Thymus (tissue), 11 donors: ENCODE data around the gene FHIT. TPM values are rescaled to one million over a fixed set of nuclear protein-coding genes. Genes with fewer than 3 reads are reported as not detected.
A peak's percentile ranks its signal among the peaks of the same experiment; 100 is the strongest.

ENCODE experiments used
- DNase-seq, 9 donors: peaks; one replicate each; pipeline ENCODE4 v3.0.0-alpha.2; 2013; ENCODE audit warnings: low spot score in 9 of 9, low read depth in 6 of 9, missing footprints in 1 of 9
- H3K27ac ChIP-seq, 2 donors: one replicate each; pipeline ENCODE4 v1.5.1; 2013; ENCODE audit warnings: control low read depth in 1 of 2, low read depth in 1 of 2, low read length in 1 of 2, mild to moderate bottlenecking in 1 of 2, moderate library complexity in 1 of 2
- H3K27me3 ChIP-seq, 2 donors: one replicate each; pipeline ENCODE4 v1.5.1; 2013; ENCODE audit warnings: low read length in 1 of 2; ENCODE audit not compliant: control insufficient read depth in 2 of 2, insufficient read depth in 1 of 2
- H3K36me3 ChIP-seq, 2 donors: one replicate each; pipeline ENCODE4 v1.5.1; 2013; ENCODE audit warnings: low read length in 1 of 2, mild to moderate bottlenecking in 1 of 2, moderate library complexity in 1 of 2; ENCODE audit not compliant: control insufficient read depth in 2 of 2, insufficient read depth in 2 of 2
- H3K4me1 ChIP-seq, 2 donors: one replicate each; pipeline ENCODE4 v1.5.1; 2013; ENCODE audit warnings: low read length in 2 of 2; ENCODE audit not compliant: control insufficient read depth in 2 of 2, insufficient read depth in 2 of 2
- H3K4me3 ChIP-seq, 2 donors: one replicate each; pipeline ENCODE4 v1.5.1; 2013; ENCODE audit warnings: low read length in 2 of 2, control low read depth in 1 of 2, mild to moderate bottlenecking in 1 of 2
- H3K9me3 ChIP-seq, 2 donors: one replicate each; pipeline ENCODE4 v1.5.1; 2013; ENCODE audit warnings: low read length in 1 of 2, mild to moderate bottlenecking in 1 of 2; ENCODE audit not compliant: control insufficient read depth in 2 of 2, insufficient read depth in 1 of 2
- WGBS: extraction: QIAGEN DNeasy Blood & Tissue Kit; methylation state at CpG from one replicate; pipeline ENCODE4 v1.1.7; 2013; 5-methylcytosine and 5-hydroxymethylcytosine counted together
- polyA plus RNA-seq: library from polyadenylated mRNA; stranded (reverse); fragments of 200-250 nt; gene quantifications from one replicate; pipeline ENCODE4 v1.2.3, GENCODE V29; 2013
- total RNA-seq: library from RNA; stranded (reverse); fragments of 120-200 nt; gene quantifications from one replicate; pipeline ENCODE4 v1.2.4, GENCODE V29; 2013
- donor health status: healthy.

The FHIT gene
- total and polyA plus RNA-seq, 2 donors: 9.2 to 13.2 TPM

- DNase-seq: no peak
- WGBS: 72% methylated on average over 4 of the region's 4 CpGs
- Histone ChIP-seq H3K36me3 (no peaks in the 10 kb centered on the region), H3K27ac (no peak overlapping the region), H3K4me1 (peaks cover 26 to 42% of the 10 kb centered on the region in 2 donors), H3K4me3 (no peak overlapping the region), H3K27me3 (no peaks in the 10 kb centered on the region), H3K9me3 (no peaks in the 10 kb centered on the region)
Observed at GRCh38 chr3:59734061-59734460, 1517.2 kb downstream of the FHIT start.

- Histone ChIP-seq H3K36me3 (no peaks in the 10 kb centered on the region), H3K27ac (peak overlapping the region in 1 of 2 donors; percentile 1), H3K4me3 (no peak overlapping the region), H3K9me3 (no peaks in the 10 kb centered on the region), H3K4me1 (peaks cover 26 to 47% of the 10 kb centered on the region in 2 donors), H3K27me3 (no peaks in the 10 kb centered on the region)
- WGBS: 45% methylated on average over 6 of the region's 6 CpGs
- peak in 2 of 9 donors; percentile 26 to 55 for DNase-seq
Observed at GRCh38 chr3:59733041-59733809, 1518.0 kb downstream of the FHIT start.

GRCh38 chr3:59731943-59732342 lies 1519.3 kb downstream of the FHIT start:
- H3K4me3 ChIP-seq: no peak overlapping the region
- H3K9me3 ChIP-seq: no peaks in the 10 kb centered on the region
- peak overlapping the region; percentile 47 to 69 for H3K27ac ChIP-seq
- peaks cover 26 to 49% of the 10 kb centered on the region in 2 donors for H3K4me1 ChIP-seq
- 12% methylated on average over 5 of the region's 5 CpGs for WGBS
- no peaks in the 10 kb centered on the region for H3K36me3 ChIP-seq
- peak in 3 of 9 donors; percentile 36 to 69 (median 44) for DNase-seq
- no peaks in the 10 kb centered on the region for H3K27me3 ChIP-seq

- no peaks in the 10 kb centered on the region for H3K9me3 ChIP-seq
- WGBS: 85% methylated on average over 4 of the region's 4 CpGs
Observed at GRCh38 chr3:59730591-59730990, 1520.7 kb downstream of the FHIT start.

DNA sequence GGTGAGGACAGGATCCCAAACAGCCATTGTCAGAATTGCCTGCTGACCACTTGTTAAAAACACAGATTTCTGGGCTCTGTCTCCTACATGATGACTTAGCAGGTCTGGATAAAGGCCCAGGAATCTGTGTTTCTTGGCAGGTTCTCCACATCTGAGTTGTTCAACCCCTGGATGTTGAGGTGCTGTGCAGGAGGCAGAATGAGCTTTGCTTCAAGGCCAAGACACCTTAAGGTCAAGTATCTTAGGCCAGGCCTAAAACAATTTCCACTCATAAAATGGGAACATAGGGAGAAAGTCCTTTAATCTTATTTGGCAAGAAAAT lies 1522.7 kb downstream of the FHIT start:
- peaks cover 21 to 51% of the 10 kb centered on the region in 2 donors for H3K4me1 ChIP-seq
- DNase-seq: no peak
- H3K27ac ChIP-seq: no peak overlapping the region
- H3K9me3 ChIP-seq: no peaks in the 10 kb centered on the region
- no peaks in the 10 kb centered on the region for H3K27me3 ChIP-seq
- H3K36me3 ChIP-seq: no peaks in the 10 kb centered on the region
- no peak overlapping the region for H3K4me3 ChIP-seq

More at GRCh38 chr3:59730591-59730990, 1520.7 kb downstream of the FHIT start:
- Histone ChIP-seq H3K36me3 (no peaks in the 10 kb centered on the region), H3K27me3 (no peaks in the 10 kb centered on the region), H3K4me1 (peaks cover 26 to 59% of the 10 kb centered on the region in 2 donors), H3K4me3 (no peak overlapping the region), H3K27ac (no peak overlapping the region)
- DNase-seq: no peak

DNA sequence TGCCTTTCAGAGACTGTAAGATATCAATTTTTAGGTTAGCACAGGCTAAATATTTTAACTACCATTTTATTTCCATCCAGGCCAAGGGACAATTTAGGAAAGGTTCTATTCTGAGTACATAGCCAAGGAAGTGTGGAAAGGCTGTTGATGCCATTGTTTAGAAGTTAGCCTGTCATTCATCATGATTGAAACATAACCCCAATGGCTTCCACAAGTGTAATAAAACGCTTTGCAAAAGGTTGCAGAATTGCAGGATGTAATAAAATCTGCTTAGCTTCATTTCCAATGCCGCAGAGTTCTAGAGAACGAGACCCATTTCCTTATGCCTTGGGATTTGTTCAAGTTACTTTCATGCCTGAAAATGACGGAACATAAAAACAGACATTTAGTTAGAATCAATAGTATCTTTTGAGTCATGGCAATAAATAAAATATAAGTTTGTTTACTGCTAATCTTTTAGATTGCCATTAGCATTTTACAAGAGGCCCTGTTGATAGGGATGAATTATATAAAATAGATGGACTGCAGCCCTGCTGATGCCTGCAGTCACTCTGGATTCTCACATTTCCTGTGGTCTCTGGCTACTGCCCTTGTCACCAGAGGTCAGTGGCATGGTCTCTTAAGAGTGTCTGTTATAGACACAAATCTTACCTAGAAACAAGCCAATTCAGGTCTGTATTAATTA lies 1523.2 kb downstream of the FHIT start:
- no peaks in the 10 kb centered on the region for H3K9me3 ChIP-seq
- WGBS: 96% methylated on average over 4 of the region's 4 CpGs
- no peaks in the 10 kb centered on the region for H3K27me3 ChIP-seq
- peaks cover 16 to 46% of the 10 kb centered on the region in 2 donors for H3K4me1 ChIP-seq
- H3K4me3 ChIP-seq: no peak overlapping the region
- H3K36me3 ChIP-seq: no peaks in the 10 kb centered on the region
- no peak overlapping the region for H3K27ac ChIP-seq
- DNase-seq: no peak

- over 99% methylated on average over 2 of the region's 2 CpGs for WGBS
- no peak for DNase-seq
Observed at GRCh38 chr3:59726279-59726678, 1525.0 kb downstream of the FHIT start.

DNA sequence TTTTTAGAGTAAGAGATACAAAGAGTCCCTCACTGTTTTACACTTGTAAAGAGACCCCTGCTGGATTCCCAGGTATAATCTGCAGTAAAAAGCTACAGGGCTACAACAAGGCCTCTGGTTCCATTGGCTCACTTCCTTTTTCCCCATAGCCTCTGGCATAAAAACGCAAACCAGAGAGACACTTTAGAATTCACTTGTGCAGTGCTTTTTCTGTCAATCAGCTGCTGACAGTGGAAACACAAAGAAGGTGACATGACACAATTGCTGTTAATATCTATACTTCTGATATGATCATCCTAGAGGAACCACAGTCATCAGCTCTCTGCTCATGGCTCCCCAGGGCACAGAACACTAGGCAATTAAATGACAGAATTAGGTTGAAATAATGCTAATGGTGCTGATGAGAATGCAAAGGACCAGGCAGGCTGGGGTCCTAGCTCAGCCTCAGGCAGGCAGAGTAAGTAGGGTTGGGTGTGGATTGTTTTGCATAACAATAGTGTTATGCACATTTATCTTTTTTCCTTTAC lies 1533.5 kb downstream of the FHIT start:
- H3K27me3 ChIP-seq: no peaks in the 10 kb centered on the region
- H3K36me3 ChIP-seq: no peaks in the 10 kb centered on the region
- H3K4me1 ChIP-seq: no peaks in the 10 kb centered on the region
- WGBS: 89% methylated on average over 1 of the region's 1 CpG
- no peak overlapping the region for H3K27ac ChIP-seq
- no peak for DNase-seq
- no peaks in the 10 kb centered on the region for H3K9me3 ChIP-seq
- H3K4me3 ChIP-seq: no peak overlapping the region

More at GRCh38 chr3:59726279-59726678, 1525.0 kb downstream of the FHIT start:
- H3K36me3 ChIP-seq: no peaks in the 10 kb centered on the region
- no peak overlapping the region for H3K27ac ChIP-seq
- no peaks in the 10 kb centered on the region for H3K9me3 ChIP-seq
- H3K27me3 ChIP-seq: no peaks in the 10 kb centered on the region
- H3K4me3 ChIP-seq: no peak overlapping the region
- peaks cover 0 to 28% of the 10 kb centered on the region in 2 donors for H3K4me1 ChIP-seq

GRCh38 chr3:59714066-59714465 lies 1537.2 kb downstream of the FHIT start:
- Histone ChIP-seq H3K9me3 (no peaks in the 10 kb centered on the region), H3K36me3 (no peaks in the 10 kb centered on the region), H3K27me3 (no peaks in the 10 kb centered on the region), H3K4me1 (peaks cover 0 to 11% of the 10 kb centered on the region in 2 donors), H3K27ac (no peak overlapping the region), H3K4me3 (no peak overlapping the region)
- 98% methylated on average over 1 of the region's 1 CpG for WGBS
- DNase-seq: no peak
